ENCODE measurements around the gene BLACAT1. TPM values are rescaled to one million over a fixed set of nuclear protein-coding genes. Genes with fewer than 3 reads are reported as not detected.

BLACAT1 gene
- total RNA-seq, 1 experiment from 2014 or later: 13.5 TPM

DNA sequence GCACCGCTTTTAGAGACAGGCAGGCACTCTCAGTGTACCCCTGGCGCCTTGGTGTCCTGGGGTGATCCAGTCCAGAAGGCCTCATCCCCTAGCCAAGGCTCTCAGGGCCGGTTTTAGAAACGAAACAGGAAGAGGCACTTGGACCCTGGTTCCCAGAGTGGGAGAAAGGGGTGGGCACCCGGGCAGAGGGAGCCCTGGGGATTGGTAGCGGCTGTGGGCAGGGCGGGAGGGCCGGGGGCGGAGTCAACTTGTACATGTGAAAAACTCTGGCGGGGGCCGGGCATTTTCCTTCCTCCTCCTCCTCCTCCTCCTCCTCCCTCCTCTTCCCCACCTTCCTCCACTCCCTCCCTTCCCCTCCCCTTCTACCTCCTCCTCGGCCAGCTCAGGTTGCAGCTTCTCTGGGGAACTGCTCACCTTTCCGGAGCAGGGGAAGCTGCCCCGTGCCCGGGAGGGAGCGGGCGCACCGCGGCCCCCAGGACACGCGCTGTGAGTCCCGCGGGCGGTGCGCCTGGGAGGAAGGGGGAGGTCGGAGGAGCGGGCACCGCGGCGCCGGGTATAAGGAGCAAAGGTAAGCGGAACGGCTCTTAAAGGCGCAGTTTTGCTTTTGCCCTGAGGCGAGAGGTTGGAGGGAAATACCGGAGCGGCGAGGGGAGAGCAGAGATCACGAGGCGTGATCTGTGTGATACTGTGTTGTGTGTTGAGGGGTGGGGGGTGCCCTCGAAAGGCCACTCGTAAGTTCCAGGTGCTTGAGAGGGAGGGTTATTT, 48.6 kb upstream of the BLACAT1 start, which contains the start of gene CDK18:
CDK18 (plus strand) TSS at position 359 of the 765 bp plus-strand sequence. CDS start 18,499 bp downstream, outside the sequence.
- intact Hi-C loops (cut with micrococcal nuclease; ENCODE audit: unreplicated experiment): loop anchor here (1.0 kb wide), 1 partner anchor 11 kb away; no protein-coding TSS in a partner anchor
- Histone ChIP-seq H3K9me3 (ENCODE audit: insufficient read depth, low read depth) (no peaks in the 10 kb centered on the region), H3K4me1 (replicated peaks; ENCODE audit: insufficient read depth) (peaks cover 14% of the 10 kb centered on the region), H3K27ac (peak within 1 kb of the TSS; percentile 31), H3K79me2 (ENCODE audit: low read depth) (peaks cover 15% of the 10 kb centered on the region), H2AFZ (peak within 1 kb of the TSS; percentile 99), H3K27me3 (ENCODE audit: insufficient read depth, low read depth) (no peaks in the 10 kb centered on the region), H3K4me2 (peak within 1 kb of the TSS; percentile 100), H3K4me3 (peak within 1 kb of the TSS; percentile 88), H4K20me1 (ENCODE audit: insufficient read depth) (no peaks in the 10 kb centered on the region), H3F3A (ENCODE audit: insufficient read depth, low read depth) (peaks cover 12% of the 10 kb centered on the region; the same call in 1 of the 2 replicates), H3K9me2 (ENCODE audit: insufficient read depth) (no peaks in the 10 kb centered on the region), H3K36me3 (ENCODE audit: low read depth) (no peaks in the 10 kb centered on the region)
- ChIA-PET POLR2A (ENCODE audit: unreplicated experiment) (interaction anchor here (0.5 to 0.8 kb wide), 6 partner anchors 26 to 881 kb away, joined by 3 to 19 read pairs (median 4); no protein-coding TSS in a partner anchor), CTCF (interaction anchor here (0.5 kb wide), 1 partner anchor 759 kb away, joined by 17 read pairs; no protein-coding TSS in a partner anchor)
- peak; percentile 71 to 78 for DNase-seq
- no peak for TF ChIP-seq CTCF (conservative IDR thresholded peaks at IDR 0.05)
- no peak for TF ChIP-seq EZH2 (IDR thresholded peaks at IDR 0.05; ENCODE audit: low read depth)
- no TSS peak for BruUV-seq (replicated peaks)

DNA sequence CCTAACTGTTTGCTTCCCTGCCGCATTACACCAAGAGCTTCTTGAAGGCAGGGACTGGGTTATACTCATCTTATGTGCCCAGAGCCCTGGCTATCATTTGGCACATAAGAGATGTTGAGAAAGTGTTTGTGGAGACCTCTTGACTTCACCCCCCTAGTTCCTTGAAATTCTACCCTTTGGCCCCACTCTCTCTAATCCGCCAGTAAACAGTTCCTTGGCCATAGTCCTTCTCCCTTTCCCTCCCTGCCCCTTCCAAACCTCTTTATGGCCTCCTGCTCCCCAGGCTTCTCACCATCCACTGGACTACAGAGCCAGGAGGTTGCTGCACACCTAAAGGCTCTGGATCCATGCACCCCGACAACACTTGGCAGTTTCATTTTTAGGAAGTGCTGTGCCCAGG, 47.1 kb upstream of the BLACAT1 start:
- H3K9me2 ChIP-seq (ENCODE audit: insufficient read depth): no peaks in the 10 kb centered on the region
- no peaks in the 10 kb centered on the region for H3K36me3 ChIP-seq (ENCODE audit: low read depth)
- H3K4me1 ChIP-seq (replicated peaks; ENCODE audit: insufficient read depth): peaks cover 14% of the 10 kb centered on the region
- no peak overlapping the region for H2AFZ ChIP-seq
- no TSS peak for BruUV-seq (replicated peaks)
- ChIA-PET CTCF (interaction anchor here (0.9 kb wide), 1 partner anchor 14 kb away, joined by 3 read pairs; no protein-coding TSS in a partner anchor), POLR2A (ENCODE audit: unreplicated experiment) (no interaction called here)
- no peaks in the 10 kb centered on the region for H3K27me3 ChIP-seq (ENCODE audit: insufficient read depth, low read depth)
- intact Hi-C loops (cut with micrococcal nuclease; ENCODE audit: unreplicated experiment): no loop called here
- peaks cover 15% of the 10 kb centered on the region for H3K79me2 ChIP-seq (ENCODE audit: low read depth)
- no peaks in the 10 kb centered on the region for H4K20me1 ChIP-seq (ENCODE audit: insufficient read depth)
- DNase-seq: no peak
- no peak overlapping the region for H3K27ac ChIP-seq
- no peak overlapping the region for H3K4me2 ChIP-seq
- H3K9me3 ChIP-seq (ENCODE audit: insufficient read depth, low read depth): no peaks in the 10 kb centered on the region
- no peak for TF ChIP-seq EZH2 (IDR thresholded peaks at IDR 0.05; ENCODE audit: low read depth)
- no peak for TF ChIP-seq CTCF (conservative IDR thresholded peaks at IDR 0.05)
- H3F3A ChIP-seq (ENCODE audit: insufficient read depth, low read depth): peaks cover 12% of the 10 kb centered on the region; the same call in 1 of the 2 replicates
- no peak overlapping the region for H3K4me3 ChIP-seq

GRCh38 chr1:205502111-205502810, 46.4 kb upstream of the BLACAT1 start:
- Histone ChIP-seq H2AFZ (no peak overlapping the region), H3K4me3 (no peak overlapping the region), H3K4me2 (no peak overlapping the region), H3K36me3 (ENCODE audit: low read depth) (no peaks in the 10 kb centered on the region), H3K9me2 (ENCODE audit: insufficient read depth) (no peaks in the 10 kb centered on the region), H3K27ac (no peak overlapping the region), H3K9me3 (ENCODE audit: insufficient read depth, low read depth) (no peaks in the 10 kb centered on the region), H3K79me2 (ENCODE audit: low read depth) (peaks cover 15% of the 10 kb centered on the region), H3F3A (ENCODE audit: insufficient read depth, low read depth) (peaks cover 12% of the 10 kb centered on the region; the same call in 1 of the 2 replicates), H3K4me1 (replicated peaks; ENCODE audit: insufficient read depth) (peaks cover 14% of the 10 kb centered on the region), H3K27me3 (ENCODE audit: insufficient read depth, low read depth) (no peaks in the 10 kb centered on the region), H4K20me1 (ENCODE audit: insufficient read depth) (no peaks in the 10 kb centered on the region)
- intact Hi-C loops (cut with micrococcal nuclease; ENCODE audit: unreplicated experiment): no loop called here
- ChIA-PET CTCF (interaction anchor here (0.9 kb wide), 1 partner anchor 14 kb away, joined by 3 read pairs; no protein-coding TSS in a partner anchor), POLR2A (ENCODE audit: unreplicated experiment) (no interaction called here)
- DNase-seq: no peak
- BruUV-seq (replicated peaks): no TSS peak
- TF ChIP-seq CTCF (conservative IDR thresholded peaks at IDR 0.05): no peak
